Measurements from ENCODE around the gene SPOP. TPM values are rescaled to one million over a fixed set of nuclear protein-coding genes. Genes with fewer than 3 reads are reported as not detected.

Gene SPOP
- total and polyA plus RNA-seq, 2 experiments from 2014 or later, result 13.9 to 18.6 TPM

GRCh38 chr17:49705254-49705653, 27.4 kb upstream of the SPOP start (continued):
- no peak for TF ChIP-seq ZNF462 (CRISPR knock-in tag; IDR thresholded peaks at IDR 0.05)
- TF ChIP-seq ETS1 (IDR thresholded peaks at IDR 0.05), result no peak
- TF ChIP-seq CTCF (conservative IDR thresholded peaks at IDR 0.05; ENCODE audit: low read depth in 2 of 2), result no peak
- no peak for TF ChIP-seq REST (IDR thresholded peaks at IDR 0.05; ENCODE audit: unreplicated experiment)

All from GM23338 (cell line).